ENCODE measurements around the gene ENGASE.
A peak's percentile ranks its signal among the peaks of the same experiment; 100 is the strongest.

DNA sequence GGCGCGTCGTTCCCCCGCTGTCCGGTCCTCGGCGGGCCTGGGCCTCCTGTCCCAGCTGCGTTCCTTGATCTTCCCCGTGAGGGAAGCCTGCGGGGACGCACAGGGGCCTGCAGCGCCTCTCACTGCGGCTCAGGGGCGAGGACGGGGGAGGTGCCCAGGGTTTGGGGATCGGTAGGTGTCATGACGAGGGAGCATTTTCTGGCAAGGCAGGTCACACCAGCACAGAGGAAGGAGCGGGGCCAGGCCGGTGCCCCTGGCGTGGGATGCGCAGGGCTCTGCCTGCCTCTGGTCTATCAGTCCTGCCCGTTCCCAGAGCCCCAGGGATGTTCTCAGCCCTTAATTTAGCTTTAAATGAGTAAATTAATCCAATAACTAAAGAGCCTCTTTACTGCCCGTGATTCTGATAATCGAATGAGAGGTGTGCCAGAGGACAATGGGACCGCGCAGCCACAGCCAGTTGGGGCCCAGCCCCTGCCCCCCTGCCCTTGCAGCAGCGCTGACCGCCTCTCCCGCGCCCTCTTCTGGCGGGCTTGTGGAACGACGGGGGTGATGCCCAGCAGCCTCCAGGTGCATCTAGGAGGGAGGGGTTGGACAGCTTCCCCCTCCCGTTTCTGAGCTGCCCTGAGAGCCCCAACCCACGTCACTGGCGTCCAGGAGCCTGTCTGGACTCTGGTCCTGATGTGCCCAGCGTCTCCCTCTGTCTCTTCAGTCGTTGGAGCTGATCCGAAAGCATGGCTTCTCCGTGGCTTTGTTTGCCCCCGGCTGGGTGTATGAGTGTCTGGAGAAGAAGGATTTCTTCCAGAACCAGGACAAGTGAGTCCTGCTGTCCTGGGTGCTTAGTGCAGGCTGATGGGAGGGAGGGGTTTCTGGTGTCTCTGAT, 7.9 kb downstream of the ENGASE start:
- TF ChIP-seq, protein P1, sequence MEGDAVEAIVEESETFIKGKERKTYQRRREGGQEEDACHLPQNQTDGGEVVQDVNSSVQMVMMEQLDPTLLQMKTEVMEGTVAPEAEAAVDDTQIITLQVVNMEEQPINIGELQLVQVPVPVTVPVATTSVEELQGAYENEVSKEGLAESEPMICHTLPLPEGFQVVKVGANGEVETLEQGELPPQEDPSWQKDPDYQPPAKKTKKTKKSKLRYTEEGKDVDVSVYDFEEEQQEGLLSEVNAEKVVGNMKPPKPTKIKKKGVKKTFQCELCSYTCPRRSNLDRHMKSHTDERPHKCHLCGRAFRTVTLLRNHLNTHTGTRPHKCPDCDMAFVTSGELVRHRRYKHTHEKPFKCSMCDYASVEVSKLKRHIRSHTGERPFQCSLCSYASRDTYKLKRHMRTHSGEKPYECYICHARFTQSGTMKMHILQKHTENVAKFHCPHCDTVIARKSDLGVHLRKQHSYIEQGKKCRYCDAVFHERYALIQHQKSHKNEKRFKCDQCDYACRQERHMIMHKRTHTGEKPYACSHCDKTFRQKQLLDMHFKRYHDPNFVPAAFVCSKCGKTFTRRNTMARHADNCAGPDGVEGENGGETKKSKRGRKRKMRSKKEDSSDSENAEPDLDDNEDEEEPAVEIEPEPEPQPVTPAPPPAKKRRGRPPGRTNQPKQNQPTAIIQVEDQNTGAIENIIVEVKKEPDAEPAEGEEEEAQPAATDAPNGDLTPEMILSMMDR (IDR thresholded peaks at IDR 0.05), result peak in 2 of 3 donors; percentile 46 to 68
- TF ChIP-seq POLR2AphosphoS5 (IDR thresholded peaks at IDR 0.05), result no peak
